IgD-negative memory B cell (primary cell): ENCODE data around the gene TRAF2. TPM values are rescaled to one million over a fixed set of nuclear protein-coding genes. Genes with fewer than 3 reads are reported as not detected.
A peak's percentile ranks its signal among the peaks of the same experiment; 100 is the strongest.

Experiments
- H3K27ac Mint-ChIP-seq, 3 donors: one replicate each; pipeline ENCODE4 v1.8.0; 2020 to 2022; ENCODE audit warnings: mild to moderate bottlenecking in 3 of 3, mixed read lengths in 3 of 3, moderate library complexity in 1 of 3
- H3K27me3 Mint-ChIP-seq: one replicate; pipeline ENCODE4 v1.8.0; 2021; ENCODE audit warnings: mixed read lengths
- H3K36me3 Mint-ChIP-seq: one replicate; pipeline ENCODE4 v1.8.0; 2020; ENCODE audit warnings: mild to moderate bottlenecking, mixed read lengths
- H3K4me1 Mint-ChIP-seq, 3 donors: one replicate each; pipeline ENCODE4 v1.8.0; 2020 to 2022; ENCODE audit warnings: mixed read lengths in 3 of 3, mild to moderate bottlenecking in 1 of 3
- H3K4me3 Mint-ChIP-seq, 4 donors: one replicate each; pipeline ENCODE4 v1.8.0; 2020 to 2022; ENCODE audit warnings: mild to moderate bottlenecking in 4 of 4, mixed read lengths in 4 of 4, moderate library complexity in 3 of 4
- H3K9me3 Mint-ChIP-seq, 3 donors: one replicate each; pipeline ENCODE4 v1.8.0; 2020 to 2021; ENCODE audit warnings: mixed read lengths in 3 of 3, mild to moderate bottlenecking in 1 of 3
- polyA plus RNA-seq: library from polyadenylated mRNA; unstranded; fragments of 300-500 nt; fragmentation: Illumina TruSeq; gene quantifications from one replicate; pipeline ENCODE4 v1.2.3, GENCODE V29; 2021

TRAF2 gene
- polyA plus RNA-seq, 1 donor from 2014 or later = 42.8 TPM

GRCh38 chr9:136937186-136938001, 51.1 kb downstream of the TRAF2 start:
- Mint-ChIP-seq H3K36me3 (peaks cover 3% of the 10 kb centered on the region), H3K4me1 (peaks cover 0 to 8% (median 7%) of the 10 kb centered on the region in 3 donors), H3K27me3 (no peaks in the 10 kb centered on the region), H3K27ac (peak overlapping the region in 1 of 3 donors; percentile 60), H3K9me3 (no peaks in the 10 kb centered on the region), H3K4me3 (peak overlapping the region in 1 of 4 donors; percentile 14)

GRCh38 chr9:136939431-136939995, 53.2 kb downstream of the TRAF2 start:
- peak overlapping the region in 2 of 3 donors; percentile 13 to 48 for H3K27ac Mint-ChIP-seq
- H3K36me3 Mint-ChIP-seq = peaks cover 3% of the 10 kb centered on the region
- no peaks in the 10 kb centered on the region for H3K27me3 Mint-ChIP-seq
- H3K4me3 Mint-ChIP-seq = peak overlapping the region in 1 of 4 donors; percentile 67
- H3K4me1 Mint-ChIP-seq = peaks cover 0 to 8% (median 7%) of the 10 kb centered on the region in 3 donors
- H3K9me3 Mint-ChIP-seq = no peaks in the 10 kb centered on the region

- Mint-ChIP-seq H3K27ac (no peak overlapping the region), H3K36me3 (peaks cover 3% of the 10 kb centered on the region), H3K4me1 (peaks cover 0 to 9% (median 8%) of the 10 kb centered on the region in 3 donors), H3K9me3 (no peaks in the 10 kb centered on the region), H3K27me3 (no peaks in the 10 kb centered on the region), H3K4me3 (no peak overlapping the region)
These were observed 53.7 kb downstream of the TRAF2 start for GRCh38 chr9:136939996-136940525.

GRCh38 chr9:136940526-136941230, 54.4 kb downstream of the TRAF2 start:
- no peak overlapping the region for H3K4me3 Mint-ChIP-seq
- peaks cover 3% of the 10 kb centered on the region for H3K36me3 Mint-ChIP-seq
- H3K27ac Mint-ChIP-seq = no peak overlapping the region
- H3K4me1 Mint-ChIP-seq = peaks cover 0 to 9% (median 7%) of the 10 kb centered on the region in 3 donors
- no peaks in the 10 kb centered on the region for H3K27me3 Mint-ChIP-seq
- H3K9me3 Mint-ChIP-seq = no peaks in the 10 kb centered on the region

GRCh38 chr9:136941231-136942111, 55.2 kb downstream of the TRAF2 start:
- no peaks in the 10 kb centered on the region for H3K27me3 Mint-ChIP-seq
- no peak overlapping the region for H3K4me3 Mint-ChIP-seq

GRCh38 chr9:136942112-136942880, 56.0 kb downstream of the TRAF2 start:
- Mint-ChIP-seq H3K4me1 (peaks cover 0 to 6% (median 4%) of the 10 kb centered on the region in 3 donors), H3K36me3 (peaks cover 3% of the 10 kb centered on the region), H3K27ac (peak overlapping the region in 2 of 3 donors; percentile 28 to 59), H3K9me3 (no peaks in the 10 kb centered on the region), H3K27me3 (no peaks in the 10 kb centered on the region), H3K4me3 (peak overlapping the region in 1 of 4 donors; percentile 22)

More at GRCh38 chr9:136941231-136942111, 55.2 kb downstream of the TRAF2 start:
- Mint-ChIP-seq H3K27ac (no peak overlapping the region), H3K36me3 (peaks cover 3% of the 10 kb centered on the region), H3K9me3 (no peaks in the 10 kb centered on the region), H3K4me1 (peaks cover 0 to 6% (median 6%) of the 10 kb centered on the region in 3 donors)

GRCh38 chr9:136942881-136943230, 56.5 kb downstream of the TRAF2 start:
- peak overlapping the region in 1 of 4 donors; percentile 23 for H3K4me3 Mint-ChIP-seq
- peaks cover 3% of the 10 kb centered on the region for H3K36me3 Mint-ChIP-seq
- H3K27me3 Mint-ChIP-seq = no peaks in the 10 kb centered on the region
- H3K4me1 Mint-ChIP-seq = peaks cover 0 to 6% (median 4%) of the 10 kb centered on the region in 3 donors
- H3K27ac Mint-ChIP-seq = peak overlapping the region in 2 of 3 donors; percentile 28 to 59
- no peaks in the 10 kb centered on the region for H3K9me3 Mint-ChIP-seq

- peak overlapping the region; percentile 64 to 87 (median 82) for H3K4me3 Mint-ChIP-seq
- no peaks in the 10 kb centered on the region for H3K27me3 Mint-ChIP-seq
- H3K27ac Mint-ChIP-seq = peak overlapping the region in 1 of 3 donors; percentile 78
- H3K4me1 Mint-ChIP-seq = peaks cover 0 to 10% (median 4%) of the 10 kb centered on the region in 3 donors
- peaks cover 3% of the 10 kb centered on the region for H3K36me3 Mint-ChIP-seq
- no peaks in the 10 kb centered on the region for H3K9me3 Mint-ChIP-seq
These were observed 57.2 kb downstream of the TRAF2 start for GRCh38 chr9:136943291-136944211.

- Mint-ChIP-seq H3K4me3 (peak overlapping the region; percentile 64 to 87 (median 82)), H3K27ac (peak overlapping the region in 1 of 3 donors; percentile 78)
These were observed 57.8 kb downstream of the TRAF2 start for GRCh38 chr9:136944212-136944518.

GRCh38 chr9:136944519-136945332, 58.4 kb downstream of the TRAF2 start, which contains the start of the genes C8G and FBXW5:
Gene C8G (plus strand): TSS chr9:136945243. CDS start chr9:136945321, 78 bp downstream.
Gene FBXW5 (minus strand): TSS chr9:136944738. CDS start chr9:136944083, 655 bp downstream.
- peaks cover 0 to 8% (median 1%) of the 10 kb centered on the region in 3 donors for H3K4me1 Mint-ChIP-seq
- peak within 1 kb of the TSS in 2 of 3 donors; percentile 87 to 90 for H3K27ac Mint-ChIP-seq
- H3K36me3 Mint-ChIP-seq = no peaks in the 10 kb centered on the region
- H3K27me3 Mint-ChIP-seq = no peaks in the 10 kb centered on the region
- H3K9me3 Mint-ChIP-seq = no peaks in the 10 kb centered on the region
- H3K4me3 Mint-ChIP-seq = peak within 1 kb of the TSS; percentile 76 to 87 (median 82)

More at GRCh38 chr9:136944212-136944518, 57.8 kb downstream of the TRAF2 start:
- no peaks in the 10 kb centered on the region for H3K9me3 Mint-ChIP-seq
- H3K27me3 Mint-ChIP-seq = no peaks in the 10 kb centered on the region
- H3K36me3 Mint-ChIP-seq = peaks cover 1% of the 10 kb centered on the region
- H3K4me1 Mint-ChIP-seq = peaks cover 0 to 8% (median 1%) of the 10 kb centered on the region in 3 donors

GRCh38 chr9:136945333-136946227, 59.3 kb downstream of the TRAF2 start:
- H3K4me1 Mint-ChIP-seq = peaks cover 0 to 8% (median 4%) of the 10 kb centered on the region in 3 donors
- H3K27me3 Mint-ChIP-seq = no peaks in the 10 kb centered on the region
- H3K36me3 Mint-ChIP-seq = no peaks in the 10 kb centered on the region
- H3K27ac Mint-ChIP-seq = peak overlapping the region in 2 of 3 donors; percentile 46 to 87
- H3K4me3 Mint-ChIP-seq = peak overlapping the region in 1 of 4 donors; percentile 76
- no peaks in the 10 kb centered on the region for H3K9me3 Mint-ChIP-seq
